ENCODE data around the gene KCND3.
"Not testable (repeated sequence)": the region's sequence is repeated elsewhere in the genome, so short reads cannot be mapped to it uniquely, and the experiment has no call there.

DNA sequence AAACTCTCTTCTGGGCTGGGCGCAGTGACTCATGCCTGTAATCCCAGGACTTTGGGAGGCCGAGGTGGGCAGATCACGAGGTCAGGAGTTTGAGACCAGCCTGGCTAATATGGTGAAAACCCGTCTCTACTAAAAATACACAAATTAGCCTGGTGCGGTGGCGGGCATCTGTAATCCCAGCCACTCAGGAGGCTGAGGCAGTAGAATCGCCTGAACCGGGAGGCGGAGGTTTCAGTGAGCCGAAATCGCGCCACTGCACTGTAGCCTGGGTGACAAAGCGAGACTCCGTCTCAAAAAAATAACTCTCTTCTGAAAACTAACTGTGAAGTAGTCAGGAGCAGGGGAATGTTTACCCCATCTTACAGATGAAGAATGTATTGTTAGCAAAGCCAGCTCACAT, 247.2 kb downstream of the KCND3 start:
- TF ChIP-seq, protein P1, sequence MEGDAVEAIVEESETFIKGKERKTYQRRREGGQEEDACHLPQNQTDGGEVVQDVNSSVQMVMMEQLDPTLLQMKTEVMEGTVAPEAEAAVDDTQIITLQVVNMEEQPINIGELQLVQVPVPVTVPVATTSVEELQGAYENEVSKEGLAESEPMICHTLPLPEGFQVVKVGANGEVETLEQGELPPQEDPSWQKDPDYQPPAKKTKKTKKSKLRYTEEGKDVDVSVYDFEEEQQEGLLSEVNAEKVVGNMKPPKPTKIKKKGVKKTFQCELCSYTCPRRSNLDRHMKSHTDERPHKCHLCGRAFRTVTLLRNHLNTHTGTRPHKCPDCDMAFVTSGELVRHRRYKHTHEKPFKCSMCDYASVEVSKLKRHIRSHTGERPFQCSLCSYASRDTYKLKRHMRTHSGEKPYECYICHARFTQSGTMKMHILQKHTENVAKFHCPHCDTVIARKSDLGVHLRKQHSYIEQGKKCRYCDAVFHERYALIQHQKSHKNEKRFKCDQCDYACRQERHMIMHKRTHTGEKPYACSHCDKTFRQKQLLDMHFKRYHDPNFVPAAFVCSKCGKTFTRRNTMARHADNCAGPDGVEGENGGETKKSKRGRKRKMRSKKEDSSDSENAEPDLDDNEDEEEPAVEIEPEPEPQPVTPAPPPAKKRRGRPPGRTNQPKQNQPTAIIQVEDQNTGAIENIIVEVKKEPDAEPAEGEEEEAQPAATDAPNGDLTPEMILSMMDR (conservative IDR thresholded peaks at IDR 0.05; ENCODE audit: low read depth in 2 of 2) = not testable (repeated sequence)
- TF ChIP-seq, protein P2, sequence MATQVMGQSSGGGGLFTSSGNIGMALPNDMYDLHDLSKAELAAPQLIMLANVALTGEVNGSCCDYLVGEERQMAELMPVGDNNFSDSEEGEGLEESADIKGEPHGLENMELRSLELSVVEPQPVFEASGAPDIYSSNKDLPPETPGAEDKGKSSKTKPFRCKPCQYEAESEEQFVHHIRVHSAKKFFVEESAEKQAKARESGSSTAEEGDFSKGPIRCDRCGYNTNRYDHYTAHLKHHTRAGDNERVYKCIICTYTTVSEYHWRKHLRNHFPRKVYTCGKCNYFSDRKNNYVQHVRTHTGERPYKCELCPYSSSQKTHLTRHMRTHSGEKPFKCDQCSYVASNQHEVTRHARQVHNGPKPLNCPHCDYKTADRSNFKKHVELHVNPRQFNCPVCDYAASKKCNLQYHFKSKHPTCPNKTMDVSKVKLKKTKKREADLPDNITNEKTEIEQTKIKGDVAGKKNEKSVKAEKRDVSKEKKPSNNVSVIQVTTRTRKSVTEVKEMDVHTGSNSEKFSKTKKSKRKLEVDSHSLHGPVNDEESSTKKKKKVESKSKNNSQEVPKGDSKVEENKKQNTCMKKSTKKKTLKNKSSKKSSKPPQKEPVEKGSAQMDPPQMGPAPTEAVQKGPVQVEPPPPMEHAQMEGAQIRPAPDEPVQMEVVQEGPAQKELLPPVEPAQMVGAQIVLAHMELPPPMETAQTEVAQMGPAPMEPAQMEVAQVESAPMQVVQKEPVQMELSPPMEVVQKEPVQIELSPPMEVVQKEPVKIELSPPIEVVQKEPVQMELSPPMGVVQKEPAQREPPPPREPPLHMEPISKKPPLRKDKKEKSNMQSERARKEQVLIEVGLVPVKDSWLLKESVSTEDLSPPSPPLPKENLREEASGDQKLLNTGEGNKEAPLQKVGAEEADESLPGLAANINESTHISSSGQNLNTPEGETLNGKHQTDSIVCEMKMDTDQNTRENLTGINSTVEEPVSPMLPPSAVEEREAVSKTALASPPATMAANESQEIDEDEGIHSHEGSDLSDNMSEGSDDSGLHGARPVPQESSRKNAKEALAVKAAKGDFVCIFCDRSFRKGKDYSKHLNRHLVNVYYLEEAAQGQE (IDR thresholded peaks at IDR 0.05; ENCODE audit: unreplicated experiment) = not testable (repeated sequence)
- not testable (repeated sequence) for TF ChIP-seq JUNB (IDR thresholded peaks at IDR 0.05; ENCODE audit: unreplicated experiment); POLR2AphosphoS5 (IDR thresholded peaks at IDR 0.05; ENCODE audit: low read depth); CREB1 (CRISPR knock-in tag; IDR thresholded peaks at IDR 0.05; ENCODE audit: low read depth)
